Mesothelial cell of epicardium (in vitro differentiated cells): Measurements from ENCODE around the gene TRIP12. TPM values are rescaled to one million over a fixed set of nuclear protein-coding genes. Genes with fewer than 3 reads are reported as not detected.

Experiments
- DNase-seq, 2 experiments: peaks; one replicate each; pipeline ENCODE4 v3.0.0; 2021; ENCODE audit warnings: low spot score in 2 of 2; ENCODE audit not compliant: unreplicated experiment in 2 of 2
- H3K27ac Mint-ChIP-seq: 2 replicates; pipeline ENCODE4 v1.8.0; 2021; ENCODE audit warnings: mixed read lengths
- H3K27me3 Mint-ChIP-seq: 2 replicates; pipeline ENCODE4 v1.8.0; 2021; ENCODE audit warnings: low read depth, mixed read lengths
- H3K36me3 Mint-ChIP-seq: 2 replicates; pipeline ENCODE4 v1.8.0; 2021; ENCODE audit warnings: mixed read lengths
- H3K4me1 Mint-ChIP-seq: 2 replicates; pipeline ENCODE4 v1.8.0; 2021; ENCODE audit warnings: mixed read lengths
- H3K4me3 Mint-ChIP-seq: 2 replicates; pipeline ENCODE4 v1.8.0; 2021; ENCODE audit warnings: mild to moderate bottlenecking, moderate library complexity, mixed read lengths
- H3K9me3 Mint-ChIP-seq: 2 replicates; pipeline ENCODE4 v1.8.0; 2021; ENCODE audit warnings: mixed read lengths
- CTCF ChIP-seq: fragments of 200-600 bp; sonication (generic); IDR thresholded peaks from one replicate; pipeline ENCODE4 v1.5.0; 2021; ENCODE audit warnings: antibody characterized with exemption; ENCODE audit not compliant: unreplicated experiment
- total RNA-seq: library from RNA; stranded (reverse); gene quantifications from 3 replicates; pipeline ENCODE4 v1.2.1, GENCODE V29; 2021

The TRIP12 gene
- total RNA-seq, 1 donor from 2014 or later, result 253 TPM

GRCh38 chr2:229805559-229805958 is 116.2 kb downstream of the TRIP12 start:
- TF ChIP-seq CTCF, result no peak
- Mint-ChIP-seq H3K4me1 (peaks cover 2% of the 10 kb centered on the region), H3K27me3 (no peaks in the 10 kb centered on the region), H3K9me3 (no peaks in the 10 kb centered on the region), H3K36me3 (peaks cover 33% of the 10 kb centered on the region), H3K4me3 (no peak overlapping the region), H3K27ac (no peak overlapping the region)
- no peak for DNase-seq

- no peak overlapping the region for H3K4me3 Mint-ChIP-seq
- H3K4me1 Mint-ChIP-seq, result peaks cover 2% of the 10 kb centered on the region
- peaks cover 34% of the 10 kb centered on the region for H3K36me3 Mint-ChIP-seq
- H3K9me3 Mint-ChIP-seq, result no peaks in the 10 kb centered on the region
- no peak for TF ChIP-seq CTCF
- no peak for DNase-seq
- no peaks in the 10 kb centered on the region for H3K27me3 Mint-ChIP-seq
- no peak overlapping the region for H3K27ac Mint-ChIP-seq
Observed at GRCh38 chr2:229802785-229803184, 119.0 kb downstream of the TRIP12 start.

- H3K4me3 Mint-ChIP-seq, result no peak overlapping the region
- DNase-seq, result peak; percentile 30 to 64
- H3K4me1 Mint-ChIP-seq, result peaks cover 2% of the 10 kb centered on the region
- H3K36me3 Mint-ChIP-seq, result peaks cover 30% of the 10 kb centered on the region
- H3K9me3 Mint-ChIP-seq, result no peaks in the 10 kb centered on the region
- no peaks in the 10 kb centered on the region for H3K27me3 Mint-ChIP-seq
- peak overlapping the region; percentile 69 for H3K27ac Mint-ChIP-seq
- TF ChIP-seq CTCF, result peak; percentile 77
Observed at GRCh38 chr2:229800997-229801754, 120.6 kb downstream of the TRIP12 start.

- no peak for TF ChIP-seq CTCF
- no peaks in the 10 kb centered on the region for H3K27me3 Mint-ChIP-seq
- no peak for DNase-seq
- H3K4me3 Mint-ChIP-seq, result no peak overlapping the region
- H3K9me3 Mint-ChIP-seq, result no peaks in the 10 kb centered on the region
- H3K36me3 Mint-ChIP-seq, result peaks cover 34% of the 10 kb centered on the region
- H3K4me1 Mint-ChIP-seq, result peaks cover 2% of the 10 kb centered on the region
- H3K27ac Mint-ChIP-seq, result peak overlapping the region; percentile 21
Observed at GRCh38 chr2:229798446-229799155, 123.2 kb downstream of the TRIP12 start.

- no peak for DNase-seq
- no peak for TF ChIP-seq CTCF
- Mint-ChIP-seq H3K36me3 (peaks cover 53% of the 10 kb centered on the region), H3K9me3 (no peaks in the 10 kb centered on the region), H3K27ac (no peak overlapping the region), H3K4me3 (no peak overlapping the region), H3K27me3 (no peaks in the 10 kb centered on the region), H3K4me1 (no peaks in the 10 kb centered on the region)
Observed at GRCh38 chr2:229795058-229795457, 126.8 kb downstream of the TRIP12 start.
